ENCODE results near the gene COL5A3. TPM values are rescaled to one million over a fixed set of nuclear protein-coding genes. Genes with fewer than 3 reads are reported as not detected.

The COL5A3 gene
- total and polyA plus RNA-seq, 4 donors = 0.14 to 4.9 (median 0.76) TPM

GRCh38 chr19:10049626-10050025 lies 39.3 kb upstream of the COL5A3 start:
- no peaks in the 10 kb centered on the region for H3K9me3 ChIP-seq (ENCODE audit: control insufficient read depth in 4 of 4, low read length in 3 of 4)
- no peak overlapping the region for H3K4me3 ChIP-seq (ENCODE audit: low read depth in 1 of 3, low read length in 3 of 3)
- H3K36me3 ChIP-seq (ENCODE audit: control insufficient read depth in 4 of 4, insufficient read depth in 3 of 4, low read depth in 1 of 4, low read length in 3 of 4) = peaks cover 0 to 30% (median 15%) of the 10 kb centered on the region in 4 donors
- no peaks in the 10 kb centered on the region for H3K4me1 ChIP-seq (ENCODE audit: control insufficient read depth in 4 of 4, insufficient read depth in 4 of 4, low read length in 3 of 4)
- no peak overlapping the region for H3K9ac ChIP-seq (ENCODE audit: low read depth in 1 of 2, low read length in 2 of 2)
- DNase-seq (ENCODE audit: low spot score) = no peak
- no peaks in the 10 kb centered on the region for H3K27me3 ChIP-seq (ENCODE audit: control insufficient read depth in 4 of 4, insufficient read depth in 4 of 4, low read length in 3 of 4)
- WGBS = 39% methylated on average over 2 of the region's 2 CpGs
- H3K27ac ChIP-seq (ENCODE audit: low read depth in 1 of 2, low read length in 2 of 2) = no peak overlapping the region
- no peak for TF ChIP-seq YY1 (IDR thresholded peaks at IDR 0.05)
- TF ChIP-seq REST (IDR thresholded peaks at IDR 0.05) = no peak
- TF ChIP-seq, protein P1, sequence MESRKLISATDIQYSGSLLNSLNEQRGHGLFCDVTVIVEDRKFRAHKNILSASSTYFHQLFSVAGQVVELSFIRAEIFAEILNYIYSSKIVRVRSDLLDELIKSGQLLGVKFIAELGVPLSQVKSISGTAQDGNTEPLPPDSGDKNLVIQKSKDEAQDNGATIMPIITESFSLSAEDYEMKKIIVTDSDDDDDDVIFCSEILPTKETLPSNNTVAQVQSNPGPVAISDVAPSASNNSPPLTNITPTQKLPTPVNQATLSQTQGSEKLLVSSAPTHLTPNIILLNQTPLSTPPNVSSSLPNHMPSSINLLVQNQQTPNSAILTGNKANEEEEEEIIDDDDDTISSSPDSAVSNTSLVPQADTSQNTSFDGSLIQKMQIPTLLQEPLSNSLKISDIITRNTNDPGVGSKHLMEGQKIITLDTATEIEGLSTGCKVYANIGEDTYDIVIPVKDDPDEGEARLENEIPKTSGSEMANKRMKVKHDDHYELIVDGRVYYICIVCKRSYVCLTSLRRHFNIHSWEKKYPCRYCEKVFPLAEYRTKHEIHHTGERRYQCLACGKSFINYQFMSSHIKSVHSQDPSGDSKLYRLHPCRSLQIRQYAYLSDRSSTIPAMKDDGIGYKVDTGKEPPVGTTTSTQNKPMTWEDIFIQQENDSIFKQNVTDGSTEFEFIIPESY (IDR thresholded peaks at IDR 0.05) = no peak
- no peak for TF ChIP-seq GABPA (IDR thresholded peaks at IDR 0.05 in 1 of 2, conservative IDR thresholded peaks at IDR 0.05 in 1 of 2)
- TF ChIP-seq CTCF (IDR thresholded peaks at IDR 0.05; ENCODE audit: low read depth, low read length, missing input control) = no peak
- no peak for TF ChIP-seq JUND (IDR thresholded peaks at IDR 0.05)
- TF ChIP-seq MAX (IDR thresholded peaks at IDR 0.05) = no peak
- no peak for TF ChIP-seq TAF1 (conservative IDR thresholded peaks at IDR 0.05)
- TF ChIP-seq EGR1 (IDR thresholded peaks at IDR 0.05; ENCODE audit: low read depth in 2 of 2) = no peak
- TF ChIP-seq FOXA1 (IDR thresholded peaks at IDR 0.05) = no peak
- TF ChIP-seq HNF4A (conservative IDR thresholded peaks at IDR 0.05) = no peak
- no peak for TF ChIP-seq HNF4G (IDR thresholded peaks at IDR 0.05)
- TF ChIP-seq SP1 (IDR thresholded peaks at IDR 0.05) = no peak

GRCh38 chr19:10045371-10045770 lies 35.1 kb upstream of the COL5A3 start:
- peaks cover 0 to 14% (median 11%) of the 10 kb centered on the region in 4 donors for H3K9me3 ChIP-seq (ENCODE audit: control insufficient read depth in 4 of 4, low read length in 3 of 4)
- no peak overlapping the region for H3K27ac ChIP-seq (ENCODE audit: low read depth in 1 of 2, low read length in 2 of 2)
- H3K27me3 ChIP-seq (ENCODE audit: control insufficient read depth in 4 of 4, insufficient read depth in 4 of 4, low read length in 3 of 4) = no peaks in the 10 kb centered on the region
- peaks cover 0 to 32% (median 22%) of the 10 kb centered on the region in 4 donors for H3K36me3 ChIP-seq (ENCODE audit: control insufficient read depth in 4 of 4, insufficient read depth in 3 of 4, low read depth in 1 of 4, low read length in 3 of 4)
- TF ChIP-seq NR2F2 (IDR thresholded peaks at IDR 0.05) (no peak), MAX (IDR thresholded peaks at IDR 0.05) (no peak), HNF4G (IDR thresholded peaks at IDR 0.05) (no peak), FOXA1 (IDR thresholded peaks at IDR 0.05) (no peak), YY1 (IDR thresholded peaks at IDR 0.05) (no peak), GABPA (IDR thresholded peaks at IDR 0.05 in 1 of 2, conservative IDR thresholded peaks at IDR 0.05 in 1 of 2) (no peak), HNF4A (conservative IDR thresholded peaks at IDR 0.05) (no peak), EGR1 (IDR thresholded peaks at IDR 0.05; ENCODE audit: low read depth in 2 of 2) (no peak), CTCF (IDR thresholded peaks at IDR 0.05; ENCODE audit: low read depth, low read length, missing input control) (no peak), FOXA2 (IDR thresholded peaks at IDR 0.05) (no peak), RAD21 (IDR thresholded peaks at IDR 0.05) (no peak)
- WGBS = 75% methylated on average over 1 of the region's 1 CpG
- no peak overlapping the region for H3K9ac ChIP-seq (ENCODE audit: low read depth in 1 of 2, low read length in 2 of 2)
- H3K4me1 ChIP-seq (ENCODE audit: control insufficient read depth in 4 of 4, insufficient read depth in 4 of 4, low read length in 3 of 4) = no peaks in the 10 kb centered on the region
- no peak overlapping the region for H3K4me3 ChIP-seq (ENCODE audit: low read depth in 1 of 3, low read length in 3 of 3)
- DNase-seq (ENCODE audit: low spot score) = no peak
